Stimulated activated CD4-positive, alpha-beta T cell treated with anti-CD3 and anti-CD28 coated beads, Interleukin-1b, Interleukin-23, amount 100 ng/mL, for 4 hours (primary cell): ENCODE measurements around the gene PTGES.

ENCODE experiments used
- DNase-seq, 2 donors: peaks; one replicate each; pipeline ENCODE4 v3.0.0-alpha.2; 2020; ENCODE audit warnings: low read depth in 2 of 2

PTGES gene

DNA sequence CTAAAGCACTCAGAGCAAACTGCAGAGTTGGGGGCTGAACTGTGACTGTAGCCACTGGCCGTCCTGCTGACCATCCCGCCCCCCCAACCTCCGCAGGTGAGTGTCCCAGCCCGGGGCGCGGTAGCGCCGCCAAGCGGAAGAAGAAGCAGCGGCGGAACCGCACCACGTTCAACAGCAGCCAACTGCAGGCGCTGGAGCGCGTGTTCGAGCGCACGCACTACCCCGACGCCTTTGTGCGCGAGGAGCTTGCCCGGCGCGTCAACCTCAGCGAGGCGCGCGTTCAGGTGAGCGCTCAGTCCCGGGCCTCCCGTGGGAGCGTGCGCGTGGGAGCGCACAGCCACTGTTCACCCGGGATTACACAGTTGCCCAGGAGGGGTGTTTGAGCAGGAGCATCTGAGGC, 33.7 kb downstream of the PTGES start:
- no peak for DNase-seq

DNA sequence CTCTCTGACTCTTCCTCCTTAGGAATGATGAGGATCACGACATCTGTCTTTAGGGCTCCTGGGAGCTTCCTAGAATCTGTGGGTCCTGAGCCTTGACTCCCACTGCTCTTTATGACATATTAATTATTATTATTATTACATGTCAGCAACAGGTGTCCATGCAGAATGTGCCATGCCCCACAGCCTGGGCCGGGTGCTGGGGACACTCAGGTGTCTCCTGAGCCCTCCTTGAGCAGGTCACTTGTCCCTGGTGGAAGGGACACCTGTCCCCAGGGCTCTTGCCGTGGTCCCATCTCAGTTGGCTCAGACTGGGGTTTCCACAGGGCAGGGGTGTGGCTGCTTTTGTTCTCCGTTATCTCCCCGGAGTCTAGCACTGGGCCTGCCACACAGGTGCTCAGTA, 34.2 kb downstream of the PTGES start:
- no peak for DNase-seq

DNA sequence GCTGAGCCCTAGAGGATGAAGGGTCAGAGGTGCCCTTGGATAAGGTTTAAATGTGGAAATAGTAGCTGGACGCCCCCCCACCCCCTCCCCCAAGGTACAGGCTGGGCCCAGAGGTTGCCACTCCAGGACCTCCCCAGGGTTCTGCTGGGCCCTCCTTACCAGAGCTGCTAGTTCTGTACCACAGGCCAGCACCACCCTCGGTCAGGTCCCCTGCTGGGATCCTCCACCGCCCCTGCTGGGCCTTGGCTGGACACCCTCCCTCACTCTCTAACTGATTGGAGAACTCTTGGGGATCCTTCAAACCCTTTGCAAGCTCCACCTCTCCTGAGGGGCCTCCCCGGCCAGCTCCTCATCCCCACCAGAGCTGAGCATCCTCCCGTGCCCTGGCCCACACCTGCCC, 34.9 kb downstream of the PTGES start:
- DNase-seq: no peak

DNA sequence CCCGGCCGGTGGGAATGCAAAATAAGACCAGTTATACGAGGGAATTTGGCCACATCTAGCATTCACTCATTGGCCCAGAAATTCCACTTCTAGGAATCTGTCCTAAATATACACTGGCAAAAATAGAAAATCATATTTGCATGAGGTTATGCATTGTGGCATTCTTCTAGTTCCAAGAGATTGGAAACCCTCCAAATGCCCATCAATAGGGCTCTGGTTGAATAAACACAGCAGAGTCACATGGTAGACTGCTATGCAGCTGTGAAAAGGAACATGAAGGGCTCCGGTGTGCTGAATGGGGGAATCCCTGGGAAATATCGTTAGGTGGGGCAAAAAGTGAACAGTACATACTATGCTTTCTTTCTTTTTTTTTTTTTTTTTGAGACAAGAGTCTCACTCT, 36.8 kb downstream of the PTGES start:
- no peak for DNase-seq

DNA sequence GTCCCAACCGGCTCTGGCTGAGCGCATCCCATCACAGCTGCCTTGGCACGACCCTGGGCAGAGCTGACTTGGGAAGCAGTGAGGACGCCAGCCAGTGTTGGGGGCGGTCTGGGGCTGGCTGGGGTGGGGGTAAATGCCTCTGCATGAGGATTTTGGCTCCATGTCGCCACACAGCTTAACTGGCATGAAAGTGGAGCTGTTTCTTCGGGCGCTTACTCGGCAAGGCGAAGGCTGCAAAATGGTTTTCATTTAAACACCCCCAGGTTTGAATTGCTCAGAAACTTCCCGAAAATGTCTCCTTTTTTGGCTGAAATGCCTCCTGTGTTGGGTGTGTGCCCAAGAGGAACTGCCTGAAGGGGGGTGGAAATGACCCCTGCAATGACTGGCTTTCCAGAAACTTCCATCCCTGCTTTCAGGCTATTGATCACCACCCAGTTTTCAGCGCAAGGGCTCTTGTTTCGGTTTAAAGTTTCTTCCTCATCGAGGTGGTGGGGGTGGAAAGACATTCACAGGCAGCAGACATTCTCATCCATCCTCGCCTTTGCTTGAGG, 38.3 kb downstream of the PTGES start:
- DNase-seq: no peak

DNA sequence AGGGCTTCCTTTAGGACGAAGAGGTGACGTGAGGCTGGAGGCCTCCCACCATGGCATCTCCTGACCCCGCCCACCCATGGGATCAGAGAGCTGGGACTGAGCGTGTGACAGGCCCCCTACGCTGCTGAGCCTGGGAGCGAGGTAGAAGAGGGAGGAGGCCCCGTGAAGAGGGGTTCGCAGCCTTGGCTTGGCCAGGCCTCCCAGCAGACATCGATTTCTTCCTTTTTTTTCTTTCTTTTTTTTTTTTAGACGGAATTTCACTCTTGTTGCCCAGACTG, 39.5 kb downstream of the PTGES start:
- no peak for DNase-seq

DNA sequence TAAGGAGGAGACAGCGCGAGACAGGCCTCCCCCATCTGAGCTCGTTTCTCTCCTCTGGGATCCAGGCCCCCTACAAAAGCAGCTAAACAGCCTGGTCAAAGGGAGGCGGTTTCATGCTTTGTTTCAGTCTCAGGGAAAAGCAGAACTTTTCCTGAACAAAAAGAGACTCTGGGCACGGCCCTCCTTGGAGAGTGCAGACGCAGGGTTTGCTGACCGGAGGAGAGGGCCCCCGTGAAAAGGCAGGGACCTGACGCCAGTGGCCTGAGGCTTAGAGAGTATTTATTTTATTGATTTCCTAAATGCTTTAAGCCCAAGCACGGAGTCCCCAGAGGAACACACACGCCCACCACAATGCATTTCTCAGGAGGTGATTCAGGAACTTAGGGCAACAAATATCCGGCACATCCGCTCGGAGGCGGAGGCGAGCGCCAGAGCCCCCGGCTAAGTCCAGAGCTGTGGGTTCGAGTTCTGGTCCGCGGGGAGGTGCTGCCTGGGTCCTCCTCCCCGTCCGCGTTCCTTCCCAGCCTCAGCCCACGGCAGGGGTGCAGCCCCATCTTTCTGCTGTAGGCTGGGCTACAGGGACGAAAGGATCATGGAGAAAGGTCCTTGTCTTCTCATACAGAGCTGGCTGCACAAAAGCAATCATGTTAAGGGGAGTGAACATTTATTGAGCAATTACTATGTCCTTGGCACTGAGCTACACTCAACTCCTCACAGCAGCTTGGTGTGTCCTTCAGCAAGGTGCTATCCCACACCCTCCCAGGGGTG, 40.0 kb downstream of the PTGES start:
- DNase-seq: no peak

DNA sequence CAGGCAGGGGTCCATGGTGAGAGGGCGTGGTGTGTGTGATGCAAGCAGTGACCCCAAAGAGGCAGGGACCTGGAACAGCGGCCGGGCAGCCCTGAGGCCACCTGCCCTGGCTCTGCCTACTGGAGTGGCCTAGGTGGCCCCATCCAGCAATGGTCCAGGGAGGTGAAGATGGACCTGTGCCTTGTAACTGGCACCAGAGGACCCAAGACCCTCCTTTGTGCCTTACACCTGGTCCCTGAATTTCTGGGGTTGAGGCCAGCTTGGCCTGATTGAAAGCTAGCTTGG, 42.7 kb downstream of the PTGES start:
- no peak for DNase-seq

DNA sequence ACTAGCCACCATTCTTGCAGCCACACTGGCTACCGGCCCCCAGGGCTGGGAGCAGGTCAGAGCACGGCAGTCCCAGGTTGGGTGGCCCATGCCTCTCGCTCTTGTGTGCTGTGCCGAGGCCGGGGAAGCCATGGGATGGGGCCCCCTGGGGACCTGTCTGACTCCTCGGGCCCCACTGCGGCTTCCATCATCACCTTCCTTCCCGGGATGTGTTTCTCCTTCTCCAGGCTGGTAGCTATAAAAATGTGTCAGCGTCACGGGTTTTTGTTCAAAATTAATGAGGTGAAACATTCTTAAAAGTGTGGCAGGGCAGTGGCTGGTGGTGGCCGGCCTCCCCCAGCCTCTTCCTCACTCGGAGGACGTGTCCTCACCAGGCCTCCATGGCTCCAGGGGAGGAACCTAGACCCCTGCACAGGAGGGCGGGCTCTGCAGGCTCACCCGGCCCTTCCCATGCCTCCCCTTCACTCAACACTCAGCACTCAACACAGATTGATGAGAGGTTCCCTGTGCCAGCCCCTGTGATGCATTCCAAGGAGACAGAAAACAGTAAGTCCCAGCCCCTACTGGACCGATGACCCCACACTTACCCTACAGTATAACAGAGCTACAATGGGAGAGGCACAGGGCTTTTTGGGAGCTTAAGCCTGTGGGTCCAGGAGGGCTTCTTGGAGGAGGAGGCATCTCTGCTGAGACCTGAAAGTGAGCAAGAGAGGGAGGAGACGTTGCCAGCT, 43.2 kb downstream of the PTGES start:
- no peak for DNase-seq

DNA sequence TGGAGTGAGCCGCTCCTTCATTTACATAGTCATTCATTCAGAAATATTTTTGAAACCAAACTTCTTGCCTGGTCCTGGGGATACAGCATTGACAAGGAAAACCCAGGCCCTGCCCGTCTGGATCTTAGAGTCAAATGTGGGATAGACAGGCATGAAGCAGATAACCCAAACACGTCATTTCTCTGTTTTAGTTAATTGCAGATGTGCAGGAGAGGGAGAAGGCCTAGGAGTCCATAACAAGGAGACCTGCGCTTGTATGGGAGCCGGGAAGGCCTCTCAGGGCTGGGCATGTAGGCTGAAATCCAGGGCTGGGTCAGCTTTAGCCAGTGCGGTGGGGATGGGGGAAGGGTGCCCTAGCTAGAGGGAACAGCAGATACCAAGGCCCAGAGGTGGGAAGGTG, 44.0 kb downstream of the PTGES start:
- no peak for DNase-seq

DNA sequence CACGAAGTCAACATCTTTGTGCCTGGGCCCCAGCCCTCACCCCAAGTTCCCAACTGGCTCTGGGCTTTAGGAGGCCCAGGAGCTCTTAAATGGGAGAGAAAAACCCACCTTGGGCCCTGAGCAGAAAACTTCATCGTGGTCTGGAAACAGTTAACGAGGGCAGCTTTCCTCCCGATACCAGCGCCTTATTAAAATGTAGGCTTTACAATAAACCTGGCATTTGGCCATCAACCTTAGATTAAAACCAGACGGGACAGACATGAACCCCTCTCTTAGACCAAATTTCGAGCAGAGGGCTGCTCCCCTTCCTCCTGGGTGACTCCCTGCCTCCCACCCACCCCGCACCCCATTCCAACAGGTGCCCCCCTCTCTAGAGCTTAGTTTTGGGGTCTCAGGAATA, 48.0 kb downstream of the PTGES start:
- DNase-seq: no peak

DNA sequence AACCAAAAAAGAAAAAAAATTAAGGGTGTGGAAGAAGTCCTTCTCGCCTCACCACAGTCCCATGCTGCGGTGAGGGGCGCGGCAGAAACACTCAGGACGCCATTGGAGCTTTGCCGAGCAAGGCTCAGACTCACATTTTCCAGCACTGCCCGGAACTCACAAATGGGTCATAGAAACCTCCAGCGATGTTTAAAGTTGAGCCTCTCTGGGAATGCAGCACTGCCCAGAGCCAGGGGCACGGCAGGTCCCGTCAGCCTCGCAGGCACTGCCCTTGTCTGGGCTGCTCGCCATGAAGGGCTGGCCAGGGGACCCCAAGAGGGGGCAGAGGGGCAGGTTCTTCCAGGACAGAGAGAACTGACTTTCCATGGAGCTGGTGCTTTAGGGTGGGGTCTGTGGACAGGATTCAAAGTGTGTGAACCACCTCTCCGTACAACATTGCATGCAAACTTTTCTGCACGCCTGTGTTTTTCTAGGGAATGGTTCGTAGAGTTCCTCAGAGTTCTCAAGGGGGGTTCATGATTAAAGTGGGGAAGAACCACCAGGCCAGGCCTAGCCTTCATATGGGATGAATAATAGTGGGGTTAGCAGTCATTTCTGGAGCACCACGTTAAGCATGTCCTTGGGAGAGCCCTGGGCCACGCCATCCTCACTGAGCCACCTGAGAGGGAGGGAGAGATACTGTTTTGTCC, 49.0 kb downstream of the PTGES start:
- no peak for DNase-seq

DNA sequence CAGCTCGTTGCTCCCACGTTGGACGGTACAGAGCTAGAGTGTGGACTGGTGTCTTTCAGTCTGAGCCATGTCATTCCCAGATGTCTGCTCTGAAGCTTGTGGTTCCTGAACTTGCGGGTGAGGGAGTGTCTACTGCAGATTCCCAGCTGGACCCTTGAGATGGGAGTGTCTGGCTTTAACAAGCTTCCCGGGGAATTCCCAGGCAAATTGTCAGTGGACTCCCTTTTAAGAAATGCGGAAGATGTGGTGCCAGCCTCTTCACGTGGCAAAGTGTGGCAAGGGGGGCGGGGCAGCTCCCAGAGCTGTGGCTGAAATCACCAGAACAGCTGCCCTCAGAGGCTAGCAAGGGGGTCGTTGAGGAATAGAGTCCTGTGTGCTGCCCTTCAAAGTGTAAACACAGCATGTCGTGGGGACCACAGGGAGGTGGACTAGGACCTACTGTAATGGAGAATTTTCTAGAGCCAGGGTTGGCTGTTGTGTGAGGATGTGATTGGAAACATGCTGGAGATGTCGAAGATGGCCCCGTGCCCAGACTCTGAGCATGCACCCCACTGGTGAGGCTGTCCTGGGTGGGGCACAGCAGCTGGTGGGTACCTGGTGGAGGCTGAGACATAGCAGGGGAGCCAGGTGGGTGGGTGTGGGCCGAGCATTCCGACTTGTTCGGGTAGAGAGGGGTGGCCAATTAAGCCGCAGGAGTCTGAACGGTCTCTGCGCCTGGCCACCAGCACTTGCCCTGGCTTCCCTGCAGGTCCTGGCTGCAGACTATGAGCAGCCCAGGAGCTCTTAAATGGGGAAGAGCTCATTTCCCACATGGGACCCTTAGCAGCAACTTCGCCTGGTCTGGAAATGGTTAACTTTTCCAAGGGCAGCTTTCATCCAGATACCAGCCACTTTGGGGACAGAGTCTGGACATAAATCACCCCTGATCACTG, 50.0 kb downstream of the PTGES start:
- no peak for DNase-seq

DNA sequence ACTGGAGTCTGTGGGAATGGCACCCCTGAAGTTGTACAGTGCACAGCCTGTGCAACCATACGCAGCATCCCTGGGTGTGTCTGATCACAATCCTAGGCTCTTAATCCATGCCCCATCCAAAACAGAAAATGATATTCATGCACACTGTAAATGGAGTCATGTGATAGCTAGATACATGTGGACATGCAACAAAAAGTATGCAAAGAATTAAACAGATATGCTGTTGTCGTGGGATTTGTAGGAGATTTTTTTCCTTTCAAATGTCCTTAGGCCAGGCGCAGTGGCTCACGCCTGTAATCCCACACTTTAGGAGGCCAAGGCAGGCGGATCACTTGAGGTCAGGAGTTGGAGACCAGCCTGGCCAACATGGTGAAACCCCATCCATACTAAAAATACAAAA, 51.3 kb downstream of the PTGES start:
- DNase-seq: no peak

DNA sequence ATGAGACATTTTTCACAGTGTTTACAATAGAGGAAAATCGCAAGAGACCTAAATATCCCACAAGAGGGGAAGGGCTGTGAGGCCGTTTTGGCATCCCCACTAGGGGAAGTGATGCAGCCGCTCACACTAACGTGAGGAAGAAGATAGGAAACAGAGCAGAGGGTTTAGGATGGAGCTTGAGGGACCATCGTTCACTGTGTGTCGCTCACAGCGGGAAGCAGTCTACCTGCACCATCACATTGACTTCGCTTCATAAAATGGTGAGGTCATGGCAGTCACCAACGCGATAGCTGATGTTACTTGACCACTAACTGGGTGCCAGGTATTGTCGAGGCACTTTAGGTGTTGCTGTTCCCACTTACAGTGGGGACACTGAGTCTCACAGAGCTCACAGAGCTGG, 51.8 kb downstream of the PTGES start:
- no peak for DNase-seq

DNA sequence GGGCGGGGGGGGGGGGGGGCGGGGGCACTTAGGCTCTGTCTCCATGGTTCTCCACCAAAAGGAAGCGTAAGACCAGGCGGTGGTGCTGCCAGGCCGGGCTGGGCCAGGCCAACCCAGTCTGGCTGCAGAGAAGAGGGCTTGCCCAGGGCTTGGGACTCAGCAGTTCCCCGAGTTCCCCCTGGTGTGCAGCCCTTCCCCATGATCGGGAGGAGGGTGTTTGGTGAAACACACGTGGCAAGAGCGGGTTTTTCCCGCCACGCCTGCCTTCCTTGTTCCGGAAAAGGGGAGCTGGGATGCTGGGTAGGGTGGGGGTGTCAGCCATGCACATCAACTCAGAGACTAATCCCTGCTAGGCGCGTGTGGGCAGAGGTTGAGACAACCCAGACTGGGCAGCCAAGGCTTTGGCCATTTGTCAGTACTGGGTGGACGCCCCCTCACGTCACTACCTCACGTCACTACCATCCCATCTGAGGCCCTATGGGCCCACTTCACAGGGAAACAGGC, 54.5 kb downstream of the PTGES start:
- peak in 1 of 2 donors; percentile 11 for DNase-seq

DNA sequence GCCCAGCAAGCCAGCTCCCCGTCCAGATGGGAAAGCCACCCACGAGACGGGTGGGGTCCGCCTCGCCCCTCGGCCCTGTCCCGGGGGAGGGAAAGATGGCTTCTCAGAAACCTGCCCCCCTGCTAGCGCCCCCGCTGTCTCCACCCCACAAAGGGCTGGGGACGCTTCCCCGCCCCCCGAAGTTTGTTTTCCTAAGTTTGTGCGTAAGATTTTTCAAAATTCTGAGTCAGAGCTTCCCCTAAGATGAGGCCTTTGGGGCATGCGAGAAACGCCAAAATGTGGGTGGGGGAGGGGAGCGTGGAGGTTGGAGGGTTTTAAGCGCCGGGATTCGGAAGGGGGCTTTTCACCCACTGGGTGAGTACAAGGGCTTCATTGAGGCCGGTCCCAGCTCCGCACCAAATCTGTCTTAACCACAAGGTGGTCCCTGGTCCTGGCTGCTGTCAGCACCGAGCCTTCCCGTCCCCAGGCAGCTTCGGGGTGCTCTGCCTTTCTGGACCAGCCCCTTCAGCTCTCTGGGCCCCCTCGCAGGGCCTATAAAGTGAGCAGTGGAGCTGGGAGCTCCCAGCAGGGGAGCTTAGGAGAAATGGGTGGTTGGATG, 55.1 kb downstream of the PTGES start:
- DNase-seq: peak; percentile 28 to 61

DNA sequence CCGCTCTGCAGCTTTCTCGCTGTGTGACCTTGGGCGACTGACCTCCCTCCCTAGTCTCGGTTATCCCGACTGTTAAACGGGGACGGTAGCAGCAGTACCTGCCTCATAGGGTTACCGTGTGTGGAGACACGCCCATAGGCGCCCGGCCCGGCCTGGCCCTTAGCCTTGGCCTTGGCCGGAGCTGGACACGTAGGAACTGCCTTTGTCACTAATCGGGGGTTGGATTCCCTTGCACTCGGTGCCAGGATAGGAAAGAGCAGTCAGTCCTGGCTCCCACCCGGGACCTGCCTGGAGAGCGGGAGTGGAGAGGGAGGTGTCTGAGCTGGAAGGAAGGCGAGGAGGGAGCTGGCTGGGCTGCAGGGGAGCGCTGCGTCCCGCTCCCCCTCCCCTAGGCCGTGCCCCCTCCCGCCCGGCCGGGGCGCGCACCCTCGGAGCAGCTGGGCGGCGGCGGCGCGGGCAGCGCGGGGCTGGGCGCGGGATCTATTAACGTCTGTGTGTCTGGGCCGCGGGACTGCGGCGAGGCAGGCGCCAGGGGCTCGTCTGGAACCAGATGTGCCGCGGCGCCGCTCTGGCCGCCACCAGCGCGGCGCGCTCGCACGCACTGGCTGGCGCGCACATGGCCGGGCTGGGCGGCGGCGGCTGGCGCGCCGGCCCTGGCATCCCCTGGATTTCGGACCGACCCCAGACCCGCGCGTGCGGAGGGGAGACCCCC, 55.7 kb downstream of the PTGES start:
- DNase-seq: no peak

DNA sequence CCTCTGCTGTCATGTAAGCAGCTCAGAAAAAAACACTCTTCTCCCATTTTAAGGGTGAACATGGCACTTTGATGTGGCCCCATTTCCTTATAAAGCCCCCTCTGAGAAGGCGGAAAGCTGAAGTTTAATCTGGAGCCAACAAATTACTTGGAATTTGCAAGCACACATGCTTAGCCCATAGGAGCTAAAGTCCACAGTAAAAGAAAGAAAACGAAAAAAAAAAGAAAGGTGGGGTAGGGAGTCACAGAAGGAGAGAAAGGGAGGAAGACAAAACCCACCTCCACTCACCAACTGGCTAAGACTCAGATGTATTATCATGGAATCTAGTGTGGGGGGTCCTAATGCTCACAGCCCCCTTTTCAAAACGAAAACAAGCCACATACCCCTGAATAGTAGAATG, 57.0 kb downstream of the PTGES start:
- no peak for DNase-seq

DNA sequence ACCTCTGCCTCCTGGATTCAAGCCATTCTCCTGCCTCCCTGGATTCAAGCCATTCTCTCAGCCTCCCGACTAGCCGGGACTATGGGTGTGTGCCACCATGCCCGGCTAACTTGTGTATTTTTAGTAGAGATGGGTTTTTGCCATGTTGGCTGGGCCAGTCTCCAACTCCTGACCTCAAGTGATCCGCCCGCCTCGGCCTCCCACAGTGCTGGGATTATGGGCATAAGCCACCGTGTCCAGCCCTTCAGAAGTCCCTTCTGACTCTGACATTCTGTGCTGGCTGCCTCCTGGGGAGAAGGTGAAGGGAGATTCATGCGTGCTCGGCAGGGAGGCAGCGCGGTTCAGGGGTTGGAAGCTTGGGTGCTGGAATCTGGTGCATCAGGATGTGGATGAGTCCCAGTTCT, 58.6 kb downstream of the PTGES start:
- no peak for DNase-seq

DNA sequence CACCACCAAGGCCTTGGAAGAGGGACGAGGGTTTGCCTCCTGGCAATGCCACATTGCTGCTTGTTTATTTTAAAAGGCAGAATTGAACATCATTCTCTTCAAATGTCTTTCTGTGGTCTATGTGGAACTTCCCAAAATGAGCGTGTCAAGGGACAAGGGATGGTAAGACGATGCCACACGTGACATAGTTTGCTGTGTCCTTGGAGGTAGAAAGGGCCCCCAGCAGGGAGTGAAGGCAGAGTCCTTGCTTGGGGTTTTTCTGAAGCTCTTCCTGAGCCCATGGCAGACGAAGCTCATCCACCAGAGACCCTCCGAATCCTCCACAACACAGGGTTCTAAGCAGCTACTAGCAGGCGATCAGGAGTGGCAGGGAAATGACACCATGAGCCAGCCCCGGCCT, 59.1 kb downstream of the PTGES start:
- no peak for DNase-seq
